GM19025 (cell line): ENCODE data around the gene ZFAND3.
A peak's percentile ranks its signal among the peaks of the same experiment; 100 is the strongest.

ENCODE experiments used
- ATAC-seq: cut with Tn5 transposase; IDR thresholded peaks from one replicate; pipeline ENCODE4 v1.9.1; 2021; ENCODE audit warnings: mild to moderate bottlenecking, low read depth, moderate library complexity; ENCODE audit not compliant: unreplicated experiment

The ZFAND3 gene, protein sequence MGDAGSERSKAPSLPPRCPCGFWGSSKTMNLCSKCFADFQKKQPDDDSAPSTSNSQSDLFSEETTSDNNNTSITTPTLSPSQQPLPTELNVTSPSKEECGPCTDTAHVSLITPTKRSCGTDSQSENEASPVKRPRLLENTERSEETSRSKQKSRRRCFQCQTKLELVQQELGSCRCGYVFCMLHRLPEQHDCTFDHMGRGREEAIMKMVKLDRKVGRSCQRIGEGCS

DNA sequence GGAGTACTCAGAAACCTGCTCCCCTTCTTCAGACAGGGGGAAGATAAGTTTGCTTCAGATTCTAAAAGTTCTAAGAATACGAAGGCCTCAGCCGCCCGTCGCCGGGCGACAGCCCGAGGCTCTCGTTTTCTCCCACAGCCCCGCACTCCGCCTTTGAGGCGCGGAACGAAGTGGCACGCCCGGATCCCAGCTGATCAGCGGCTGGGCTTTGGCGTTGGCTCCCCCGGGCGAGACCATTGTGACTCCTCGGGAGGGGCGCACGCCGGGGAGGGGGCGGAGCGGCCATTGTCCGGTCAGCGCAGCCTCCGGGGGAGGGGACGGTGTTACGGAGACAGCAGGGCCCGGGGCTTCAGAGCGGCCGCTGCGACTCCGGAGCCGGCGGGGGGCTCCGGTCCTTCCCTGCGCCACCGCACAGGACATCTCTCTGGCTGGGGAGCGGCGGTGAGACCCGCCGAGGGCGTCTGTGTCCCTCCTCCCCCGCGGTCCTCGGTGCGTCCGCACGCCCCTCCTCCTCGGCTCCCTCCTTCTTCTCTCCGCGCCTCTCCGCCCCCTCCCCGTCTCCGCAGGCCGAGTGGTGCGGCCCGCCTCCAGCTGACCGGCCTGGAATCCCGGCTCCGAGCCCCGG lies at the start of gene ZFAND3:
Gene ZFAND3 (plus strand): TSS at position 551 of the 625 bp plus-strand sequence. CDS start 219 bp downstream, outside the sequence.
- ATAC-seq, result peak; percentile 87

DNA sequence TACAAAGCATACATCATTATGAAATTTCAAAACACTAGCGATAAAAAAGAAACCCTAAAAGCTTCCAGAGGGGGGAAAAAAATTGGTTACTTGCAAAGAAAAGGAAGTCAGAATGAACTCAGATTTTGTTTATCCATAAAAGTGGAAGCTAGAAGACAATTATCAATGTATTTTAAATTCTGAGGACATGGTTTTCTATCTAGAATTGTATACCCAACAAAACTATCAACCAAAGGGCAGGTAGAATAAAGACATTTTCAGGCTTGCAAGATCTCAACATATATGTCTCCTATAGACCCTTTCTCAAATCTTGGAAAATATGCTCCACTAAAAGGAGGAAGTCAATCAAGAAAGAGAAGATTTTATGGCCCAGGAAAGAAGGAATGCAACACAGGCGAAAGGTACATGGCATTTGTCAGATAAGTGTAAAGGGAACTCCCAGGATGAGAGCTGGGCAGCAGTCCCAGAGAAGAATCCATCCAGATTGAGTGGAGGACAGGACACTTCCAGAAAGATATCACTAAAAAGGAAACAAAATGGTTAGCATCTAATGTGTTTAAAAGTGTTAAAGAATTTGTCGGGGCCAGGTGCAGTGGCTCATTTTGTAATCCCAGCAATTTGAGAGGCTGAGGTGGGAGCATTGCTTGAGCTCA lies 45.4 kb upstream of the ZFAND3 start:
- no peak for ATAC-seq

DNA sequence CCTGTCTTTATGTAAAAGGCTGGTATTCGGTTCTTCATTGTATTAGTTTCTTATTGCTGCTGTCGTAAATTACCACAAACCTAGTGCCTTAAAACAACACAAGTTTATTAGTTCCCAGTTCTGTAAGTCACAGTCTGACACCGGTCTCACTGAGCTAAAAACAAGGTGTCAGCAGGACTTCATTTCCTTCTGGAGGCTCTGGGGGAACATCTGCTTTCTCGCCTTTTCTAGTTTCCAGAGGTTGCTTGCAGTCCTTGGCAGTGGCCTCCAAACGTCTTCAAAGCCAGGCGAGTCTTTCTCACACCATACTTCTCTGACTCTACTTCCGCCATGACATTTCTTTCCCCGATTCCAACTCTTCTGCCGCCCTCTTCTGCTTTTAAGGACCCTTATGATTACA lies 43.0 kb upstream of the ZFAND3 start:
- no peak for ATAC-seq

DNA sequence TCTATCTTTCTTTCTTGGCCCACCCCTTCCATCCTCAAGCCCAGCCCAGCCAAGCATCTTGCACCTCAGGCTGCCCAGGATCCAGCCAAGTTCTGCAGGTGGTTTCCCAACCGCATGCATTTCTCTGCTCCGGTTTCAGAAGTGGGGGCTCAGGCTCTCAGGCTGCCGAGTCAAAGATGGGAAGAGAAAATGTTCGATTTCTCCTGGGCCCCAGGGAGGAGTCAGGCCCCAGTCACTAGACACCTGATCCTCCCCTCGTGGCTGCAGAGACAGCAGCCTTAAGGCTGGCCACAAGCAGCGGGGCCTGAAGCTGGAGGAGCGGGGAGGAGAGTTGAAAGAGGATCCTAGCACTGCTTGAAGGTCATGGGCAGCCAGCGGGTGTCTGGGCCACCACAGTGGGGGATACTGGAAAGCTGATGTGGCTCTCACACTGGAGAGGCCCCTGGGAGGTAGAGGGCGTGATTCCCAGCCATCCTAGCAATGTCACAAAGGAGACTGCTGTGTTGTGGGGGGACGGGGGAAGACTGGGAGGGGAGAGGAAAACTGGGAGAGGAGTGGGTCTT lies 42.2 kb upstream of the ZFAND3 start:
- peak; percentile 55 for ATAC-seq

DNA sequence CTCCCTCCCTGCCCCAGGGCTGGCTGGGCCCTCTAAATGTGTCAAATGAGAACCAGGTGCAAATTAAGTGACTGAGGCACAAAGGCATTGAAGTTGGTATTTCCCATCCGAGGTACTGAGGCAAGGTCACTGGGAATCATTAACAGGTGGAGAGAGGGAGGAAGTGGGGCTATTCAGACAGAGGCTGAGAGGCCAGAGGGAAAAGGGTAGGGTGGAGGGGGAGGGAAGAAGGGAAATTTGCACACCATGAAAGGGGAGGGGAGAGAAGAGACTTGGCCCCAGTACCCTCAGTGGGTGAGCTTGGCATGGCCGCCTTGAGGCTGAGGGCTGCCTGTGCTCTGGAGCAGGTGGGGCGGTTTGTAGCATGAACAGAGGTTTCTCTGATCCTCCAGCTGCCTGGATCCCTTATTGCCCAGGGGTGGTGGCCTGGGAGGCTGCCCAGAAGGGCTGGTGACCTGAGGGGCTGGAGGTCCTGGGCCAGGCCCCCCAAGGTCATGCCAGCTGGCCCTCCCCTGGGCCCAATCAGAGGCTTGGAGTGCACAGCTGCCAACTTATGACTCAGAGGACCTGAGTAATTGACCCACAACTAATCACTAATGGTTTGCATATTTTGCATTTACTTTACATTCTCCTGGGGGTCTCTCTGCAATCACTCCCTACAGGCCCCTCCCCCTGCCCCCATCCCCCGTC lies 40.3 kb upstream of the ZFAND3 start:
- ATAC-seq, result no peak

DNA sequence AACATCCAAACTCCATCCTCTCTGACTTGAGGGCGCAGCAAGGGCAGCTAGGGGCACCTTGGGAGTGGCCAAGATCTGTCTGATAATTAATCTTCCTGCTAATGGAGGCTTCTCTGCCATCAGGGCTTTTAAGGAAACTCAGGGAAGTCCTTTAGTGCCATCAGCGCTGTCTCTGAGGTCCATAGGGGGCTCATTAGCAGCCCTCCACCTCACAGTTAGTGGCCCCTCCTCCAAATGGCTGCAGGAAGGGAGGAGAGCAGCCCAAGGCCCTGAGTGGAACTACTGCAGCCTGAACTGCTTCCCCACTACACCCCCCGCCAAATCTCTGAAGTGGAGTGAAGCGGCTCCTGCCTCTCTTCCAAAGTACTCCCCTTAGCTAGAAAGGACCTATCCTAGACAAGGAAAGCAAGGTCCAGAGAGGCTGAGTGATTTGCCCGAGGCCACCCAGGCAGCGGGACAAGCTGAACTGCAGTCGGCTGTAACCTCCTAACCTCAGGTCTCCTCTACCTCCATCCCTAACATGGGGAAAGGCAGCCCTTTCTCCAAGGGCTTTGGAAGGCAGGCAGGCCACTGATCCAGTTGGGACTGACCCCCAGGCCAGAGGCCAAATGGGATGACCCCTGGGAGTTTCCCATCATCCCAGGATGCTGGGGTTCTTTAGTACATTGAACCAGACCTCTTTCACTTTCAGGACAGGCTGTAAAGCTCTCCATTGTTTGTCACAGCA lies 39.5 kb upstream of the ZFAND3 start:
- no peak for ATAC-seq

DNA sequence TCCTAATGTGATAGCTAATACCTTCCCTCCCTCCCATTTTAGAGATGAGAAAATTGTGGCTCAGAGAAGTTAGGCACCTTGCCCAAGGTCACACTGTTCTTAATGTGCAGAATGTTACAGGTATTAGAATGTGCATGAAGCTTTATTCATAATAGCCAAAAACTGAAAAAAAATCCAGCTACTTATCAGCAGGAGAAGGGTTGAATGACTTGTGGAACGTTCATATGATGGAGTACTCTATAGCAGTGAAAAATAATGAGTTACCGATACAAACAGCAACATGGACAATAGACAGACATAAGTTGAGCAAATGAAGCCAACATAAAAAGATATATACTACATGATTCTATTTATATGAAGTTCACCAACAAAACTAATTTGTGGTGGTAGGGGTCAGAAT lies 37.7 kb upstream of the ZFAND3 start:
- ATAC-seq, result no peak

DNA sequence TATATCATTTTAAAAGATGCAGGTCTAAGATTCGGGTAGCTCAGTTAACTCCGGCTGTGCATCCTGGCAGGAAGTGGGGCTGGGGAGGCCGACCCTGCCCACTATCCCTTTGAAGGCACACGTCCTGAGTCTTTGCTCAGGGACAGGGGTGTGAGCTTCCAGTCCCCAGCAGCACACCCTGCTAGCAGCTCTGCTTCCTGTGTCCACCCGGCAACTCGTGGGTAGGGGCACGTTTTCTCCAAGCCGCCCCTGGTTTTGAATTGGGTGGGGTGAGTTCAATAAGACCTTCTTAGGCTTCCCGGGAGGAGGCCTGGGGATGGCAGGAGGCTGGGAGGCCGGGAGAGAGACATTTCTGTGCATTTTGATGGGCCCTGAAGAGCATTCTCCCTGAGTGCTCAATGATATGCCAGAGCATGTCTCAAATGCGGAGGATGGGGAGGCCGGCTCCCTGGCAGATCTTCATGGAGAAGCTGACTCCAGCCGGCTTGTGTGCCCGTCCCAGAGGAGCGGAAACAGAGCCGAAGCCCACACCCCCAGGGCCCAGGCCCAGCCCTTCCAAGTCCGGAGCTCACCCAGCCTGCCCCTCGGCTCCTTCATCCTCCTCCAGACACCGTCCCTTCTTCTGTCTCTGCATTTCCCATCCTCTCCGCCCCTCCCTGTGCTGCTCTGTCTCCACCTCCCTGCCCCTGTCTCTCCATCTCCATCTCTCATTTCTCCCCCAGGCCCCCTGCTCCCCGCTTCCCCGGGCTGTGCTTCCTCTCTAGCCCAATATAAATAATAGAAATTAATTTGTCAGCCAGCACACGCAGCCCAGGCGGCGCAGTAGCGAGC lies 36.3 kb upstream of the ZFAND3 start:
- ATAC-seq, result no peak

DNA sequence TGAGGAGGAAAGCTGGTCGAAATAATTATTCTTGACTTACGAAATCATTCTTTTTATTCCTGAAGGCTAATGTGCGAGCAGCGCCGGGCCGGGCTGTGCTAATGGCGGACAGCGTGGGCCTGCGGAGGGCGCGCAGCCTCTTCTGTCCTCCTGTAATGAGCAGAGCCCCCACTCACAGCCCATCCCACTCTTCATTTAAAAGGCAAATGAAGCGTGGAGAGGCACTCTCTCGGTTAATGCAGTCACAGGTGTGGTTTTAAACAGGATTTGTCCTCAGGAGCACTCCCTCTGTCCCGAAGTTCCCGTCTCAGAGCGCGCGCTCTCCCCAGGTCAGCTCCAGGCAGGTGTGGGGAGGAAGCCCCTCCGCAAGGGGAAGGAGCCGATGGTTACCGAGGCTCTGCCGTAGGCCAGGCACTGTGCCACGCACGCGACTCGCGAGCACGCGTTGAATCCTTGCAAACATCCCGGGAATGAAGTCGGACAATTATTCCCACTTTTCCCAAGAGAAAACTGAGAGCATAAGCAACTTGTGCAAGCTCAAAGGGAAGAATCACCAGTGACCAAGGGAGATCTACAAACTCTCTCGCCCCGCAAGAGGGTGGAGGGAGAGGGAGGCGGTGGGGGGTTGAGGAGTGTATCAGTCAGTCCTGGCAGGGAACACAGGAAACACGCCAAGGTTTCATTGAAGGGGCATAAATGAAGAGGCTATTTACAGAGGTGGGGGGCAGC lies 35.5 kb upstream of the ZFAND3 start:
- ATAC-seq, result no peak

DNA sequence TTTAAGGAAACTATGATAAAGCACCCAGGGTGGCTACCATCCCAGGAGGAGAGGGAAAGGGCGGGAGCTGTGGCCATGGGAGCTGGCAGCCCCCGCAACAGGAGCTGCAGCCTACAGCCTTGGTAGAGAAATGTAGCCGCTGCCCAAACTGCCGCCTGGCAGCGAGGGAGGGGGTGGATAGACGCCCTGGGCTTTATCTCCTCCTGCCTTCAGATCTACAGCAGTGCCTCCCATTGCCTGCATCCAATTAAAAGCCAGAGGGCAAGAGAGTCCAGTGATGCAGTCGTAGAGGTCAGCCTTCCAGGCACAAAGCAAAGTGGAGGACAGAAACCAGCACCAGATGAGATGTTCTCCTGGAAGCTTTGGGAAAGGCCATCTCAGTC lies 35.0 kb upstream of the ZFAND3 start:
- ATAC-seq, result no peak

DNA sequence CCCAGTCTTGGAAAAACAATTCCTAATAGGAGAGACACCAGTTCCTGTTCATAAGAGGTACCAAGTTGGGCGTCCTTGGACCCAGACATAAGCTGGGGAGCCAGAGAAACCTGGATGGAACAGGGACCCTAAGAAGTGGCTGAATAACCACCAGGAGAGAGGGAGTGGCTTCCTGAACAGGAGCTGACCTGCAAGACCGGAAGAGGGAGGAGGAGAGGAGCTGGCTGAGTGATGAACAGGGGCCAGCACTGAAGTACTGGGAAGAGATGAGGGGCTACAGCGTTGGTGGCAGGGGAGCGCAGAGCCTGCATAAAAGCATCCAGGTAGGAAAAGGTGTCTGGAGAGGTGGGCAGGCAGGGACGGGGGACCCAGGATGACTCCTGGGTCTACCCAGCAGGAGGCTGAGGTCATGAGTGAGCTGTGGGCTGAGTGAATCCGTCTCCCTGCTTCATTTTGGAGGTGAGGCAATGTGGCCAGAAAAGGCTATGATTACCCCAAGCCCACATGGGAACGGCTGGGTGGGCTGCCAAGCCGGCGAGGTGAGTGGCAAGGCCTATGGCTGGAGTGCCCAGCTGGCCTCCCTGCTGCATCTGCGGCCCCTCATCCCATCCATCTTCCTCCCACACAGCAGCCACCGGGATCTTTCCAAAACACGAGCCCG lies 34.4 kb upstream of the ZFAND3 start:
- ATAC-seq, result no peak

DNA sequence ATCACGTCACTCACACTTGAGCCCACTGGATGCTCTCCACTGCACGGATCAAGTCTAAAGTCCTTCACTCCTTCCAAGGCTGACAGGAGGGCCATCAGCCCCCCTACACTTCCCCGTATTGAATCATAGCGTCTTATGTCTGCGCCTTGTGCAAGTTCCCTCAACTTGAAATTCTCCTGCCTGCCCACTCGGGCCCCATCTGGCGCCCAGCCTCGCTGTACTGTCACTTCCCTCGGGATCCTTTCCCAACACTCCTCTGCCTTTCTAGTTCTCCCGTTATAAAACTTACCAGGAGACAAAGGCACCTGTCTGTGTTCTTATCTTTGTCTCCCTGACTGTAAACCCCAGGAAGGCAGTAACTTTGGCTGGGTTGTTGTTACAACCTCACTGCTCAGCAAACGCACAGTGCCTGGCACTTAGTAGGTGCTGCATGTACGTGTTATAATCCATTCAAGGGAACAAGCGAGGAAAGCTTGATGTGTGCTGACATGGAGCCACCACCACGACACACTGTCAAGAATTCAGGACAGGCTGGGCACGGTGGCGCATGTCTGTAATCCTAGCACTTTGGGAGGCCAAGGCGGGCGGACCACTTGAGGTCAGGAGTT lies 33.8 kb upstream of the ZFAND3 start:
- no peak for ATAC-seq

DNA sequence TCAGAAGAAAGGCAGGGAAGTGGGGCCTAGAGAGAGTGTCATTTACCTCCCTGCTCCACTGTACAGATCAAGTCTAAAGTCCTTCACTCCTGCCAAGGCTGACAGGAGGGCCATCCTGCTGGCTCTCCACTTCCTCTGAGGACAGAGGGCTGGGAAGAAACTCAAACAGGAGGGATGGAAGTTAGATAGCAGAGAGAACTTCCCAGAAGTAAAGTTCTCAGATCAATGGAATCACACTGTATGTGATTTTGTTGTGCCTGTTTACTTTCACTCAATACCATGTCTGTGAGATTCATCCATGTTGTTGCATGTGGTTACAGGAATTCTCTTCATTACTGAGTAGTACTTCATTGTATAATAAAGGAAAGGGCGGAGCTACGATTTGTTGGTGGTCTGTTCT lies 32.3 kb upstream of the ZFAND3 start:
- no peak for ATAC-seq

DNA sequence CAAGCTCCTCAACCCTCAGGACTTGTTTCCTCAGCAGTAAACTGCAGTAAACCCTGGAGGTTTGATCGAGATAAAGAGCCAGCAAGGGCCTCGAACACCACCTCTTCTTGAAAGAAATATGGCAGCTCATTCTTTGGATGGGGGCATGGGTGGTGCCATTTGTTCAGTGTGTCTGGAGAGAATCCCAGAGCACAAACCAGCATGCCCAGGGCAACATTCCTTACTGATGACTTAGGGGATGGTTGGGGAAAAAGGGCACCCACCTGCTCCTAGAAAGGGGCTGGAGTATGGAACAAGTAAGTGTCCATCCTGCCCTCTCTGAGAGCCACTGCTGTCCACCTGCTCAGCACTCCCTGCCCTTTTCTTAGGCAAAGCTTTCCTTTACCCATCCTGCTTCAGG lies 31.3 kb upstream of the ZFAND3 start:
- ATAC-seq, result no peak

DNA sequence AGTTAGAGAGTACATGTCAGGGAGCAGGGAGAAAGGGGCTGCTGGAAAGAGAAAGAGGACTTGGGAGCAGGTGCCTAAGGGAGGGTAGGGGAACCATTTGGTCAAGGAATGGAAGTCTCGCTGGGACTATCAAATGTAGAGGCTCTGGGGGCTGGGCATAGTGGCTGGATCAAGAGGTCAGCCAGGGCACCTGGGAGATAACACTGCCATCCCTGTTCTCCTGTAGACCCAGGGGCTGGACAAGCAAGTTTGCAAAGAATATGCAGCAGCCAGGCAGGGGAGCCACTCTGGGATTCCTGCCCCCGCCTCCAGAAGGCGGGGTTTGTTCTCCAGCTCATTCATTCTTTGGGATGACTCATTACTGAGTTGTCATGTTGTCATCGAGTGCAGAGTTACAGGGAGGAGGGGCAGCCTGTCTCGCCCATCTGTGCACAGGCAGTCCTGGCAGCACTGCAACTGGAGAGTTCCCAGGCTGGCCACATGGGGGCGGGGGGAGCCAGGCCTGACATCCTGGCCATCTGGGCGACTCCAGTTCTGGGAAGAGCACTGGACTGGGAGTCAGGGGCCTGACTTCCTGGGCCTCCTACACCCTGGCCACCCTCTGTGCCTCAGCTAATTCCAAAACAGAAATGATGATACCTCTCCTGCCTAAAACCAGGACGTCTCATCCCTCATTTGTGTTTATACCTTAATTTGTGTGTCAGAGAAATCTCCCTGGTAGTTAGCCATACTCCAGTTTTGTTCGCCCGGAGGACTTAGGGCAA lies 28.2 kb upstream of the ZFAND3 start:
- ATAC-seq, result peak; percentile 99

DNA sequence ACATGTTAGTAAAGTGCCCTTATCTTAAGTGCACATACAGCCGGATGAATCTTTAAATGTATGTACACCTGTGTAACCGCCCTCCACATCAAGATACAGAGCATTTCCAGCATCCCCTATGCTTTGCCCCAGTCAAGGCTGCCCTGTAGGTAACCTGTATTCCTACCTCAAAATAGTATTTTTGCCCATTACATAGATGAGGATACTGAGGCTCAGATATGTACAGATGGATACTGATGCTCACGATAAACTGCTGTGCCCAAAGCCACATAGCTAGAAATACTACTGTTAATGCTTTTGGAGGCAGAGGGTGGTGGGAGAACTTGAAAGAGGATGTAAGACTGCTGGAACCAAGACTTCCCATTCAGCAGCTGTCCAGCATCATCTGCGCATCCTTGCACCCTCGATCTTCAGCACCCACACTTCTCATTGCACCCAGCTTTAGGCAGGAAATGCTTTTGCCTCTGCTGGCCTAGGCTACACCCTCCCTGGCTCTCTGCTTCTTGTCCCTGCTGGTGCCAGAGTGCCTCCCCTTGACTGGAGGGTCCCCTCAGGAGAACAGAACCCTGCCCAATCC lies 27.0 kb upstream of the ZFAND3 start:
- no peak for ATAC-seq

DNA sequence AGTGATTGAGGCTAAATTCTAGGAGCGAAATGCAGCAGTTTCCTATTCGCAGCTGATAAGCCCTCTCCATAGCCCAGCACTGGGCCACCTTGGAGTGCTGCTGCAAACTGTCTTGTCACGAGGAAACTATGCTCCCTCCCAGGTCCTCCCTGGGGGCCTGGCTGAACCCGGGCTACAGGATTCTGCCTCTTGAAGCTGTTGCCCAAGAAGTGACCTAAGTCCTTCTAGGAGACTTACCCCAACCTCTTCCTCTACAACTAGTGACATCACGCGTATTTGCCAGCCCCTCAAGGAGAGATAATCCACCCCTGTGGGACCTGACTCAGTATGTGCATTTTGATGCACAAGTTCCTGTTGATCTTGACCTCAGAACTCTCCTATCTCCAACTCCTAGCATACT lies 26.5 kb upstream of the ZFAND3 start:
- no peak for ATAC-seq
